Astrocyte of the spinal cord (primary cell): ENCODE measurements around the gene ABI3BP.

Experiments
- DNase-seq: peaks from one replicate; pipeline ENCODE4 v3.0.0; 2011; ENCODE audit warnings: low read depth, low spot score
- H3K4me3 ChIP-seq: 2 replicates; pipeline ENCODE4 v1.5.1; 2011; ENCODE audit warnings: low read depth, mild to moderate bottlenecking, low read length, moderate library complexity
- CTCF ChIP-seq: IDR thresholded peaks from 2 replicates; pipeline ENCODE4 v1.5.1; 2012; ENCODE audit warnings: low read depth, mild to moderate bottlenecking, low read length, inconsistent platforms
- in situ Hi-C: cut with HindIII; loops from 2 replicates; pipeline ENCODE4 v1.10.0; 2017; ENCODE audit warnings: low sequenced_read_pairs

ABI3BP gene

GRCh38 chr3:100971798-100972197 is 21.4 kb downstream of the ABI3BP start:
- no peak overlapping the region for H3K4me3 ChIP-seq
- in situ Hi-C loops: no loop called here
- TF ChIP-seq CTCF: no peak
- no peak for DNase-seq

- TF ChIP-seq CTCF: no peak
- H3K4me3 ChIP-seq: no peak overlapping the region
- DNase-seq: no peak
- in situ Hi-C loops: no loop called here
Measured at GRCh38 chr3:100970477-100970990, 22.7 kb downstream of the ABI3BP start.

GRCh38 chr3:100968932-100969906 is 24.0 kb downstream of the ABI3BP start:
- no peak for DNase-seq
- H3K4me3 ChIP-seq: no peak overlapping the region
- no peak for TF ChIP-seq CTCF
- in situ Hi-C loops: no loop called here

GRCh38 chr3:100966807-100967206 is 26.4 kb downstream of the ABI3BP start:
- no peak overlapping the region for H3K4me3 ChIP-seq
- no peak for DNase-seq
- in situ Hi-C loops: no loop called here
- TF ChIP-seq CTCF: no peak

GRCh38 chr3:100966049-100966491 is 27.2 kb downstream of the ABI3BP start:
- no peak for TF ChIP-seq CTCF
- no peak for DNase-seq
- no peak overlapping the region for H3K4me3 ChIP-seq
- in situ Hi-C loops: no loop called here

- DNase-seq: no peak
- no peak overlapping the region for H3K4me3 ChIP-seq
- TF ChIP-seq CTCF: no peak
- in situ Hi-C loops: no loop called here
Measured at GRCh38 chr3:100963041-100963440, 30.2 kb downstream of the ABI3BP start.
